BJ (cell line): ENCODE data around the gene IL2. TPM values are rescaled to one million over a fixed set of nuclear protein-coding genes. Genes with fewer than 3 reads are reported as not detected.

Experiments used
- CTCF ChIA-PET: fragments of 350-600 bp; formaldehyde crosslinking; extraction: SDS; loops from one replicate; lab custom pipeline; 2021; ENCODE audit warnings: antibody characterized with exemption, inconsistent platforms; lab: Yijun Ruan, JAX
- POLR2A ChIA-PET: fragments of 300-600 bp; sonication (Branson Sonifier 250); formaldehyde crosslinking; extraction: SDS; loops from one replicate; lab custom pipeline; 2021; ENCODE audit warnings: antibody characterized with exemption; lab: Charles Lee
- DNase-seq: peaks from one replicate; pipeline ENCODE4 v3.0.0-alpha.2; 2011; ENCODE audit warnings: low read depth
- H3K27me3 ChIP-seq: 2 replicates; pipeline ENCODE4 v1.6.0; 2011; ENCODE audit warnings: low read length; ENCODE audit not compliant: control insufficient read depth, insufficient read depth
- H3K36me3 ChIP-seq: 2 replicates; pipeline ENCODE4 v1.5.1; 2011; ENCODE audit warnings: low read length; ENCODE audit not compliant: control insufficient read depth, insufficient read depth
- H3K4me3 ChIP-seq: 2 replicates; pipeline ENCODE4 v1.5.1; 2011; ENCODE audit warnings: low read depth, mild to moderate bottlenecking, control low read depth, low read length
- CTCF ChIP-seq: IDR thresholded peaks from 2 replicates; pipeline ENCODE4 v1.5.1; 2011; ENCODE audit warnings: low read depth, mild to moderate bottlenecking, control low read depth, inconsistent platforms, low read length, moderate library complexity; ENCODE audit not compliant: insufficient read depth
- polyA minus RNA-seq: library from RNA; depleted of rRNA, polyadenylated mRNA; stranded (reverse); fragments of >200 nt; gene quantifications from 2 replicates; pipeline ENCODE4 v1.2.3, GENCODE V29; 2011; rRNA and poly(A)+ RNA removed
- polyA plus RNA-seq: library from polyadenylated mRNA; depleted of rRNA; stranded (reverse); fragments of >200 nt; gene quantifications from 2 replicates; pipeline ENCODE4 v1.2.3, GENCODE V29; 2011; rRNA removed

Gene IL2
- polyA plus RNA-seq = not detected in 2 replicates
- not detected in 2 replicates for polyA minus RNA-seq

GRCh38 chr4:122456231-122457116, at the start of gene IL2:
Gene IL2 (minus strand): TSS chr4:122456725. CDS start chr4:122456440, 285 bp downstream.
- DNase-seq = no peak
- H3K4me3 ChIP-seq = no peak within 1 kb of the TSS
- ChIA-PET POLR2A (no interaction called here), CTCF (interaction anchor here (0.7 to 0.9 kb wide), 2 partner anchors 15 to 458 kb away, joined by 3 read pairs; no protein-coding TSS in a partner anchor)
- no peak for TF ChIP-seq CTCF
- H3K36me3 ChIP-seq = no peaks in the 10 kb centered on the region
- H3K27me3 ChIP-seq = no peaks in the 10 kb centered on the region

- no peak for DNase-seq
- Histone ChIP-seq H3K27me3 (no peaks in the 10 kb centered on the region), H3K36me3 (no peaks in the 10 kb centered on the region), H3K4me3 (no peak overlapping the region)
- ChIA-PET POLR2A (no interaction called here), CTCF (no interaction called here)
- no peak for TF ChIP-seq CTCF
Observed at GRCh38 chr4:122503214-122503613, 46.7 kb upstream of the IL2 start.

GRCh38 chr4:122500852-122501501, 44.5 kb upstream of the IL2 start:
- Histone ChIP-seq H3K4me3 (no peak overlapping the region), H3K27me3 (no peaks in the 10 kb centered on the region), H3K36me3 (no peaks in the 10 kb centered on the region)
- ChIA-PET POLR2A (no interaction called here), CTCF (no interaction called here)
- DNase-seq = no peak
- no peak for TF ChIP-seq CTCF

- ChIA-PET POLR2A (no interaction called here), CTCF (no interaction called here)
Observed at GRCh38 chr4:122489061-122489460, 32.5 kb upstream of the IL2 start.

More at GRCh38 chr4:122489061-122489460, 32.5 kb upstream of the IL2 start:
- DNase-seq = no peak
- Histone ChIP-seq H3K27me3 (no peaks in the 10 kb centered on the region), H3K36me3 (no peaks in the 10 kb centered on the region), H3K4me3 (no peak overlapping the region)
- TF ChIP-seq CTCF = no peak
